Transverse colon (tissue), 4 donors: ENCODE results near the gene JUN. TPM values are rescaled to one million over a fixed set of nuclear protein-coding genes. Genes with fewer than 3 reads are reported as not detected.

ENCODE experiments used
- DNase-seq: peaks from one replicate; pipeline ENCODE4 v3.0.0-alpha.2; 2019
- H3K27ac ChIP-seq, 4 donors: fragments of 200-600 bp; sonication (generic); 2 replicates each; pipeline ENCODE4 v1.5.1; 2016 to 2018; ENCODE audit warnings: inconsistent platforms in 4 of 4
- H3K27me3 ChIP-seq: fragments of 200-600 bp; sonication (generic); 2 replicates; pipeline ENCODE4 v1.5.1; 2017; ENCODE audit warnings: inconsistent platforms
- H3K36me3 ChIP-seq, 4 donors: fragments of 200-600 bp; sonication (generic); 2 replicates each; pipeline ENCODE4 v1.5.1; 2017 to 2019; ENCODE audit warnings: inconsistent platforms in 4 of 4
- H3K4me1 ChIP-seq, 4 donors: fragments of 200-600 bp; sonication (generic); 2 replicates each; pipeline ENCODE4 v1.5.1; 2017 to 2020; ENCODE audit warnings: inconsistent platforms in 4 of 4
- H3K4me3 ChIP-seq, 4 donors: fragments of 200-600 bp; sonication (generic); 1 replicate in 1 of 4; 2 replicates in 3 of 4; pipeline versions ENCODE4 v1.5.1 to v1.6.1; 2017 to 2019; ENCODE audit warnings: inconsistent platforms in 4 of 4
- H3K9me3 ChIP-seq, 2 donors: fragments of 200-600 bp; sonication (generic); 2 replicates each; pipeline ENCODE4 v1.5.1; 2017 to 2019; ENCODE audit warnings: inconsistent platforms in 2 of 2
- EP300 ChIP-seq: sonication (generic); formaldehyde crosslinking; IDR thresholded peaks from one replicate; pipeline ENCODE4 v1.6.1; 2017; ENCODE audit warnings: antibody characterized with exemption, low read depth
- POLR2A ChIP-seq: fragments of 450-650 bp; IDR thresholded peaks from one replicate; pipeline ENCODE4 v1.6.1; 2016; ENCODE audit warnings: antibody characterized with exemption, mild to moderate bottlenecking, moderate library complexity
- POLR2AphosphoS5 ChIP-seq, 3 donors: sonication (generic); formaldehyde crosslinking; IDR thresholded peaks; one replicate each; pipeline ENCODE4 v1.6.1; 2016; ENCODE audit warnings: antibody characterized with exemption in 3 of 3
- WGBS, 2 donors: methylation state at CpG; one replicate each; pipeline ENCODE4 v1.1.5; 2018; ENCODE audit warnings: low coverage in 1 of 2; 5-methylcytosine and 5-hydroxymethylcytosine counted together
- in situ Hi-C, 4 donors: fragments of 200-750 bp; cut with MboI; loops; one replicate each; pipeline versions ENCODE4 v1.15.0 to v1.15.1; 2017; ENCODE audit warnings: low sequenced_read_pairs in 3 of 4, low pct_ligation_motif_present in 1 of 4, low pct_unique_long_range_greater_than_20kb in 1 of 4
- intact Hi-C: fragments of 100-400 bp; cut with DNase I; formaldehyde crosslinking; loops from one replicate; pipeline ENCODE4 v1.15.1; 2023; ENCODE audit warnings: low total_unique reads
- total RNA-seq, 4 donors: library from RNA; depleted of rRNA; stranded (reverse); fragments of >200 nt; gene quantifications; one replicate each; pipeline ENCODE4 v1.1.0, GENCODE V29; 2016
- TF ChIP-seq, protein P1 (sequence below), 5 experiments: fragments of 200-600 bp in 3 of 5; fragments of 450-650 bp in 2 of 5; sonication (generic) in 3 of 5; IDR thresholded peaks; 1 replicate in 2 of 5; 2 replicates in 3 of 5; pipeline ENCODE4 v1.5.1; 2016 to 2017; ENCODE audit warnings: antibody characterized with exemption in 5 of 5, inconsistent platforms in 3 of 5, mild to moderate bottlenecking in 2 of 5, moderate library complexity in 1 of 5

The JUN gene
- total RNA-seq, 4 donors from 2014 or later, result 315 to 440 (median 376) TPM

DNA sequence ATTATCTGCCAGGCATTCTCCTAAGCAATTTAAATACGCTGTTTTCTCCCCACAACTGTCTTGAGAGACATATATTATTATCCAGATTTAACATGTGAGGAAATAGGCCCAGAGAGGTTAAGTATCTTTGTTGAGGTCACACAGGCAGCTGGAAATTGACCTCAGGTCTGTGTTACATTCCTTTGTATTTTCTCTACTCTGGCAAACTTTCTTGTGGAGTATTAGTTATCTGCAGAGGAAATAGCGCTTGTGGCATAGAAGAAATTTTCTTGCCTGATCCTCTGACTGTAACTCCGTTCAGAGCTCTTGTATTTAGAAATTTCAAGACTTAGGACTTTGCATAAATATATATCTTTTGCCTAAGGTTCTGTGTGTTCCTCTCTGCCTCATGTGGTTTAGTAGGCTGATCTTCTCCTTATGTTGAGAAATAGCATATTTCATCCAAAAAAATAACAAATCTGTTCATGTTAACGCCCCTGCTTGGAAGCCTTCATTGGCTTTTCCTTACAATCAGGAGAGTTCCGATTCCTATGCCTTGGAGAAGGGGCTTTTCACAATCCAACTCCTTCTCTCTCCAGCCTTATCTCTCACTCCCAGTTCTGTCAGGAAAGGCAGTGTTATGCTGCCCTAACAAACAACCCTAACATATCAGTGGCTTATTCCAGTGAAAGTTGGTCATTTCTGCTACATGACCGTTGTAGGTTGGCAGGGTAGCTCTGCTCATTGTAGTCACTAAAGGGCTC, 2.5 kb upstream of the JUN start:
- no peak for TF ChIP-seq POLR2A
- TF ChIP-seq EP300, result no peak
- TF ChIP-seq, protein P1, sequence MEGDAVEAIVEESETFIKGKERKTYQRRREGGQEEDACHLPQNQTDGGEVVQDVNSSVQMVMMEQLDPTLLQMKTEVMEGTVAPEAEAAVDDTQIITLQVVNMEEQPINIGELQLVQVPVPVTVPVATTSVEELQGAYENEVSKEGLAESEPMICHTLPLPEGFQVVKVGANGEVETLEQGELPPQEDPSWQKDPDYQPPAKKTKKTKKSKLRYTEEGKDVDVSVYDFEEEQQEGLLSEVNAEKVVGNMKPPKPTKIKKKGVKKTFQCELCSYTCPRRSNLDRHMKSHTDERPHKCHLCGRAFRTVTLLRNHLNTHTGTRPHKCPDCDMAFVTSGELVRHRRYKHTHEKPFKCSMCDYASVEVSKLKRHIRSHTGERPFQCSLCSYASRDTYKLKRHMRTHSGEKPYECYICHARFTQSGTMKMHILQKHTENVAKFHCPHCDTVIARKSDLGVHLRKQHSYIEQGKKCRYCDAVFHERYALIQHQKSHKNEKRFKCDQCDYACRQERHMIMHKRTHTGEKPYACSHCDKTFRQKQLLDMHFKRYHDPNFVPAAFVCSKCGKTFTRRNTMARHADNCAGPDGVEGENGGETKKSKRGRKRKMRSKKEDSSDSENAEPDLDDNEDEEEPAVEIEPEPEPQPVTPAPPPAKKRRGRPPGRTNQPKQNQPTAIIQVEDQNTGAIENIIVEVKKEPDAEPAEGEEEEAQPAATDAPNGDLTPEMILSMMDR (IDR thresholded peaks at IDR 0.05), result no peak
- no peak for TF ChIP-seq POLR2AphosphoS5 (IDR thresholded peaks at IDR 0.05)
- 79 to 83% methylated on average over 5 to 6 of the region's 6 CpGs for WGBS, 2 donors
- Histone ChIP-seq H3K9me3 (no peaks in the 10 kb centered on the region), H3K27me3 (no peaks in the 10 kb centered on the region), H3K27ac (peak overlapping the region; percentile 99 to 100 (median 99)), H3K4me1 (peaks cover 0 to 10% (median 8%) of the 10 kb centered on the region in 4 donors), H3K36me3 (no peaks in the 10 kb centered on the region), H3K4me3 (no peak overlapping the region)
- in situ Hi-C loops (loop anchor here in 3 of 4 donors (10.0 to 25.0 kb wide), 6 partner anchors 98 to 526 kb away; partner anchors contain the start of gene FGGY (in 2 of the 3)), intact Hi-C loops (loop anchor here (10.0 kb wide), 3 partner anchors 288 to 968 kb away; no protein-coding TSS in a partner anchor)
- no peak for DNase-seq

DNA sequence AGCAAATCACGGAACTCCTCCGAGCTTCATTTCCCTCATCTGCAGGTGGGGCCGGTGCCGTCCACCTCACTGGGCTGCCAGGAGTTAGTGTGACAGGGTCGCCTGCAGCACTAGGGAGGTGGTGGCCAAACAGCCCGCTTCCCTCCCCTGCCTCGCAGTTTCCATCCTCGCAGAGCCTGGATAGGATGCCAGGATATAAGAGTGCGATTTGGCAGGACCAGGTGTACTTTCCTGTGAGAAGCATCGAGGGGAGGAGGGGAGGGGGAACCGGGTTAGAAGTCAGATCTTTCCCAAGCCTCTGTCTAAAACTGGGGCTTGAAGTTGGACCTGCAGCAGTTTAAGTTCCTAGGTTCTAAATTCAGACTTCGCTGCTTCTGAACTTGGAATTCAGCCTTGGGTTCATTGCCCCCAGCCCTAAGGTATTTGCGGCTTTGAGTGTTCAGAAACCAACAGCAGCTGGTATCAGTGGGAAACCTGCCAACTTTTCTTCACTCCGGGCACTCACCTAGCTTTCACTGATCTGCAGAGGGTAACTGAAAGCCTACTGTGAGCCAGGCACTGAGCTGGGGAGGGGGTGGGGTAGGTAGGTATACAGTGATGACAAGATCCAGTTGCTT, 1.7 kb upstream of the JUN start:
- Histone ChIP-seq H3K36me3 (no peaks in the 10 kb centered on the region), H3K4me3 (peak overlapping the region; percentile 65 to 89 (median 76)), H3K4me1 (peaks cover 0 to 18% (median 9%) of the 10 kb centered on the region in 4 donors), H3K27me3 (no peaks in the 10 kb centered on the region), H3K27ac (peak overlapping the region; percentile 99 to 100 (median 99)), H3K9me3 (no peaks in the 10 kb centered on the region)
- WGBS, 2 donors, result 0 to 1% methylated on average over 1 to 14 of the region's 14 CpGs
- TF ChIP-seq POLR2AphosphoS5 (IDR thresholded peaks at IDR 0.05) (peak; percentile 4 to 15 (median 9)), EP300 (no peak)
- intact Hi-C loops (loop anchor here (10.0 kb wide), 3 partner anchors 289 to 969 kb away; no protein-coding TSS in a partner anchor), in situ Hi-C loops (loop anchor here in 3 of 4 donors (10.0 to 25.0 kb wide), 6 partner anchors 99 to 527 kb away; partner anchors contain the start of gene FGGY (in 2 of the 3))
- DNase-seq, result peak; percentile 68

DNA sequence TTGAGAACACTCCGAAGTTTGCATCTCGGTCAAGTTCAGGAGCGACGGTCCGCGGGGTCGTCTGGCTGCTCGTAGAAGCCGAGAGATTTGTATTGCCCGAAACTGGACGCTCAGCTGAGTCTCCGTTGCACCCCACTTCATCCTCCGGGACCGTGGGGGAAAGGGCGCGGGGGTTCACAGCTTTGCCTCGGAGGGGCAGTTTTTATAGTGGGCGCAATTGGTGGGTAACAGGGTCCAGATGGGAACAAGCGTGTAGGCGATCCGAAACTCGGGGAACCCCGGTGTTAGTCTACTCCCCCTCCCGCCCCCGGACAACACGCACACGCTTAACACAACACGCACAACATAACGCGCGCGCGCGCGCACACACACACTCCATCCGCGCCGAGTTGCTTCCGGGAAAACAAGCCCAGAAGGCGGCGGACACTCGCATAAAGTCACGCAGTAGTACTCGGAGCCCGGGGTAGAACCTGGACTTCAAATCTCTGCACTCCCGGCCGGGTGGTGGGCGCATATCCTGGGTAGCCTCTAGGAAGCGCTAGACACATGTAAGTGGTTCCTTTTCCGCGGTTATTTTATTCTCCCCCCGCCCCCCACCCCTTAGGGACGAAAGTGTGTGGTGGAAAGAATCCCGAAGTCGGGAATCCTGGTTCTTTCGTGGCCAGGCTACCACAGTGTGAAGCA, 1.1 kb upstream of the JUN start:
- H3K4me1 ChIP-seq, result peaks cover 0 to 24% (median 15%) of the 10 kb centered on the region in 4 donors
- DNase-seq, result peak; percentile 89
- in situ Hi-C loops (loop anchor here in 3 of 4 donors (10.0 to 25.0 kb wide), 6 partner anchors 100 to 527 kb away; partner anchors contain the start of gene FGGY (in 2 of the 3)), intact Hi-C loops (loop anchor here (5.0 to 10.0 kb wide), 4 partner anchors 290 to 970 kb away; no protein-coding TSS in a partner anchor)
- H3K36me3 ChIP-seq, result no peaks in the 10 kb centered on the region
- WGBS, 2 donors, result 0% methylated on average over 18 to 50 of the region's 56 CpGs
- no peaks in the 10 kb centered on the region for H3K9me3 ChIP-seq
- peak; percentile 28 to 84 (median 70) for TF ChIP-seq POLR2AphosphoS5 (IDR thresholded peaks at IDR 0.05)
- TF ChIP-seq, protein P1 (IDR thresholded peaks at IDR 0.05), result peak; percentile 49 to 84 (median 64)
- TF ChIP-seq EP300, result peak; percentile 43
- TF ChIP-seq POLR2A, result peak; percentile 79
- peak overlapping the region; percentile 65 to 89 (median 76) for H3K4me3 ChIP-seq
- H3K27me3 ChIP-seq, result no peaks in the 10 kb centered on the region
- H3K27ac ChIP-seq, result peak overlapping the region; percentile 99 to 100 (median 99)

DNA sequence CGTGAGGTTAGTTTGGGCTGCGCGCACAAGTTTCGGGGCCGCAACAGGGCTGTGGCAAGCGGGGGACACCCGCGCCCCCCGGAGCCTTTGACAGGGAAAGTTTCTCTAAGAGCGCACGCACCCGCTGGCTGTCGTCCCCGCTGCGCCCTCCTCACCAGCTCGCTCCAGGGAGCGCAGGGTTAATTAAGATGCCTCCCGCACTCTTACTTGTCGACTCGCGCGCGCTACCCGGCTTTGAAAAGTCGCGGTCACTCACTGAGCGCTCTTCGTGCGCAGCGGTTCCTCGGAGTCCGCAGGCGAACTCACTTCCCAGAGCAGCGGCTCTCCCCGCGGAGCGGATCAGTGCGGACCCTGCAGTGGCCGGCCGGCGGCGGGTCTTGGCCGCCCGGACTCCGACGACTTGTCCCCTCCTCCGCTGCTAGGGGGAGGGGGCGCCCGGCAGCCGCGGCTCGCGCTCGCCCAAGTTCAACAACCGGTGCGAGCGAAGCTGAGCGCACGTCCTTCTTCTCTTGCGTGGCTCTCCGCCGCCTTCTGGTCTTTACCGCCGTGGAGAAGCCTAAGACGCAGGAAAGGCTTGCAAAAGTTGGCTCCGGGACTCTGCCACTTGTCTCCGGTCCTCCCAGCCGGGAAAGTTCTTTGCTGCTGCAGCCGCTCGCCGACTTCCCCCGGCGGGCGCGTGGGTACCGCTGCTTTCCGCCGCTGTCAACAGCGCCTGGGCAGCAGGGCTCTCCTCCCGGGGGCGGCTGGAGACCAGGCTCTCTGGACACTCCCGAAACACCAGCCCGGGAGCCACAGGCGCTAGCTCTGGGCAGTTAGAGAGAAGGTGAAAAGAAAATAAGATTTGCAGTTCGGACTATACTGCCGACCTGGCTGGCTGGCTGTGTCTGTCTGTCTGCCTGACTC, 506 bp downstream of the JUN start:
- TF ChIP-seq, protein P1 (IDR thresholded peaks at IDR 0.05), result no peak
- TF ChIP-seq POLR2AphosphoS5 (IDR thresholded peaks at IDR 0.05) (peak; percentile 2 to 65 (median 26)), POLR2A (no peak), EP300 (no peak)
- WGBS, 2 donors, result 0% methylated on average over 1 to 57 of the region's 86 CpGs
- intact Hi-C loops (loop anchor here (5.0 to 10.0 kb wide), 4 partner anchors 291 to 971 kb away; no protein-coding TSS in a partner anchor), in situ Hi-C loops (loop anchor here in 3 of 4 donors (10.0 to 25.0 kb wide), 6 partner anchors 101 to 529 kb away; partner anchors contain the start of gene FGGY (in 2 of the 3))
- Histone ChIP-seq H3K9me3 (no peaks in the 10 kb centered on the region), H3K27me3 (no peaks in the 10 kb centered on the region), H3K27ac (peak overlapping the region; percentile 99 to 100 (median 99)), H3K4me1 (peaks cover 2 to 25% (median 15%) of the 10 kb centered on the region in 4 donors), H3K36me3 (no peaks in the 10 kb centered on the region), H3K4me3 (peak overlapping the region; percentile 53 to 92 (median 76))
- peak; percentile 66 for DNase-seq
